ENCODE results near the gene IHH. TPM values are rescaled to one million over a fixed set of nuclear protein-coding genes. Genes with fewer than 3 reads are reported as not detected.

IHH gene
- total RNA-seq, 1 donor from 2014 or later, result not detected

- FAIRE-seq (no peak), DNase-seq (ENCODE audit: low read depth) (no peak)
- Histone ChIP-seq H4K20me1 (ENCODE audit: insufficient read depth, low read length) (no peaks in the 10 kb centered on the region), H3K79me2 (ENCODE audit: insufficient read depth, low read length) (no peaks in the 10 kb centered on the region), H3K9ac (ENCODE audit: low read length) (no peak overlapping the region), H2AFZ (ENCODE audit: low read depth, low read length) (no peak overlapping the region), H3K4me1 (ENCODE audit: insufficient read depth, low read length) (no peaks in the 10 kb centered on the region), H3K36me3 (ENCODE audit: insufficient read depth, low read length) (no peaks in the 10 kb centered on the region), H3K9me3 (ENCODE audit: insufficient read depth, low read depth, low read length) (no peaks in the 10 kb centered on the region), H3K4me3 (ENCODE audit: insufficient read depth, low read depth, low read length) (no peak overlapping the region), H3K27ac (ENCODE audit: low read depth, low read length) (no peak overlapping the region), H3K4me2 (ENCODE audit: low read length) (no peak overlapping the region), H3K27me3 (ENCODE audit: insufficient read depth, low read length) (peaks cover 26% of the 10 kb centered on the region)
- no peak overlapping the region for H3K4me3 Mint-ChIP-seq (ENCODE audit: unreplicated experiment)
- no peaks in the 10 kb centered on the region for H3K9me3 Mint-ChIP-seq (ENCODE audit: unreplicated experiment)
- no peaks in the 10 kb centered on the region for H3K36me3 Mint-ChIP-seq (ENCODE audit: low read depth, unreplicated experiment)
- H3K27me3 Mint-ChIP-seq (ENCODE audit: low read depth, unreplicated experiment), result peaks cover 71% of the 10 kb centered on the region
- no peak for TF ChIP-seq EZH2 (IDR thresholded peaks at IDR 0.05; ENCODE audit: insufficient read depth, low read length)
- no peak for TF ChIP-seq CTCF (IDR thresholded peaks at IDR 0.05; ENCODE audit: insufficient read depth, low read depth, low read length)
- no peak overlapping the region for H3K27ac Mint-ChIP-seq (ENCODE audit: unreplicated experiment)
- no peaks in the 10 kb centered on the region for H3K4me1 Mint-ChIP-seq (ENCODE audit: low read depth, unreplicated experiment)
These were observed 29.5 kb downstream of the IHH start for GRCh38 chr2:219031005-219031738.

- H3K27ac ChIP-seq (ENCODE audit: low read depth, low read length), result no peak overlapping the region
- FAIRE-seq, result no peak
- H3K4me1 ChIP-seq (ENCODE audit: insufficient read depth, low read length), result no peaks in the 10 kb centered on the region
- Mint-ChIP-seq H3K27ac (ENCODE audit: unreplicated experiment) (no peak overlapping the region), H3K4me1 (ENCODE audit: low read depth, unreplicated experiment) (no peaks in the 10 kb centered on the region), H3K27me3 (ENCODE audit: low read depth, unreplicated experiment) (peaks cover 71% of the 10 kb centered on the region), H3K36me3 (ENCODE audit: low read depth, unreplicated experiment) (no peaks in the 10 kb centered on the region), H3K4me3 (ENCODE audit: unreplicated experiment) (no peak overlapping the region), H3K9me3 (ENCODE audit: unreplicated experiment) (no peaks in the 10 kb centered on the region)
- TF ChIP-seq CTCF (IDR thresholded peaks at IDR 0.05; ENCODE audit: insufficient read depth, low read depth, low read length), result no peak
- TF ChIP-seq EZH2 (IDR thresholded peaks at IDR 0.05; ENCODE audit: insufficient read depth, low read length), result no peak
- no peak overlapping the region for H2AFZ ChIP-seq (ENCODE audit: low read depth, low read length)
- no peak overlapping the region for H3K9ac ChIP-seq (ENCODE audit: low read length)
- peaks cover 20% of the 10 kb centered on the region for H3K27me3 ChIP-seq (ENCODE audit: insufficient read depth, low read length)
- no peaks in the 10 kb centered on the region for H3K9me3 ChIP-seq (ENCODE audit: insufficient read depth, low read depth, low read length)
- no peaks in the 10 kb centered on the region for H3K79me2 ChIP-seq (ENCODE audit: insufficient read depth, low read length)
- H3K36me3 ChIP-seq (ENCODE audit: insufficient read depth, low read length), result no peaks in the 10 kb centered on the region
- DNase-seq (ENCODE audit: low read depth), result no peak
- H4K20me1 ChIP-seq (ENCODE audit: insufficient read depth, low read length), result no peaks in the 10 kb centered on the region
- H3K4me2 ChIP-seq (ENCODE audit: low read length), result no peak overlapping the region
- no peak overlapping the region for H3K4me3 ChIP-seq (ENCODE audit: insufficient read depth, low read depth, low read length)
These were observed 30.4 kb downstream of the IHH start for GRCh38 chr2:219030177-219030940.

GRCh38 chr2:219029829-219030165, 30.9 kb downstream of the IHH start:
- H3K4me2 ChIP-seq (ENCODE audit: low read length), result no peak overlapping the region
- Mint-ChIP-seq H3K27ac (ENCODE audit: unreplicated experiment) (no peak overlapping the region), H3K9me3 (ENCODE audit: unreplicated experiment) (no peaks in the 10 kb centered on the region), H3K27me3 (ENCODE audit: low read depth, unreplicated experiment) (peaks cover 71% of the 10 kb centered on the region), H3K4me1 (ENCODE audit: low read depth, unreplicated experiment) (no peaks in the 10 kb centered on the region), H3K4me3 (ENCODE audit: unreplicated experiment) (no peak overlapping the region), H3K36me3 (ENCODE audit: low read depth, unreplicated experiment) (no peaks in the 10 kb centered on the region)
- TF ChIP-seq EZH2 (IDR thresholded peaks at IDR 0.05; ENCODE audit: insufficient read depth, low read length) (no peak), CTCF (IDR thresholded peaks at IDR 0.05; ENCODE audit: insufficient read depth, low read depth, low read length) (peak; percentile 74)
- no peaks in the 10 kb centered on the region for H3K79me2 ChIP-seq (ENCODE audit: insufficient read depth, low read length)
- H3K9me3 ChIP-seq (ENCODE audit: insufficient read depth, low read depth, low read length), result no peaks in the 10 kb centered on the region
- DNase-seq (ENCODE audit: low read depth), result peak; percentile 17
- H3K4me1 ChIP-seq (ENCODE audit: insufficient read depth, low read length), result no peaks in the 10 kb centered on the region
- no peaks in the 10 kb centered on the region for H4K20me1 ChIP-seq (ENCODE audit: insufficient read depth, low read length)
- FAIRE-seq, result peak; percentile 71
- H3K9ac ChIP-seq (ENCODE audit: low read length), result no peak overlapping the region
- H3K27me3 ChIP-seq (ENCODE audit: insufficient read depth, low read length), result peaks cover 19% of the 10 kb centered on the region
- no peak overlapping the region for H3K4me3 ChIP-seq (ENCODE audit: insufficient read depth, low read depth, low read length)
- H3K27ac ChIP-seq (ENCODE audit: low read depth, low read length), result no peak overlapping the region
- H3K36me3 ChIP-seq (ENCODE audit: insufficient read depth, low read length), result no peaks in the 10 kb centered on the region
- H2AFZ ChIP-seq (ENCODE audit: low read depth, low read length), result no peak overlapping the region

Measured in astrocyte (in vitro differentiated cells and primary cell).